ENCODE results near the gene HLA-A.
"Not testable (repeated sequence)": the region's sequence is repeated elsewhere in the genome, so short reads cannot be mapped to it uniquely, and the experiment has no call there.

HLA-A gene

GRCh38 chr6:29942275-29943052 lies at the start of gene HLA-A:
Gene HLA-A, plus strand, starts transcription at chr6:29942532. Its CDS starts 22 bp downstream, at chr6:29942554.
- peak; percentile 96 to 98 for DNase-seq

DNA sequence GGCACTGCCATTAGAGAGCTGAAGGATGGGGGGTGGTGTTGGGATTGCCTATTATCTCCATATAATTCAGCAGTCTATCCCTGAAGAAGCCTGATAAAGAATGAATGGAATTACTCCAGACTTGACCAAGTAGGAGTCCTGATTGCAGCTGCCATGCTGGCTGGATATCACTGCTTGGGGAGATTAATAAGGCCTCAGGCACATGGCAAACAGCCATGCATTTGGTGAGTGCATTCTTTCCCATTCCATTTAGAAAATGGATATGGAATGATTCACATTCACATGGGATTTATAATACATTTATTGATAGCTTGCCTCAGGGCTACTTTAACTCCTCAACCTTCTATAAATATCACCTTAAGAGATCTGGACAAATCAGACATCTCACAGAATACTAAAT lies 49.6 kb upstream of the HLA-A start:
- DNase-seq: no peak

GRCh38 chr6:29899281-29899680 lies 43.1 kb upstream of the HLA-A start:
- no peak for DNase-seq

GRCh38 chr6:29905286-29905685 lies 37.0 kb upstream of the HLA-A start:
- DNase-seq: no peak

- no peak for DNase-seq
Observed at GRCh38 chr6:29907637-29908340, 34.5 kb upstream of the HLA-A start.

DNA sequence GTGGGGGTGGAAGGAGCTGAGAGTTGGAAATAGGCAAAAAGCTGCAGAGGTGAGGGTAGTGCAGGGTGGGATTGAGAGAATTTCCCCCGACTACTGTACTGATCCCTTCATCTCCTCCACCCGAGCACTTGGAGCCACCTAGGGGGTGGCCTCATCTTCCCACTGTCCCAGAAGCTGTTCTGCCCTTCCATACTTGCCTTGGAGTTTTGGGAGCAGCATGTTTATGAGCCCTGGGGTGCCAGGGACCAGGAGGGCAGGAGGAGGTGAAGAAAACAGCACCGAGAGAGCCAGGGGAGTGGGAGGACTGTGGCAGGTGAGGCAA lies 34.0 kb upstream of the HLA-A start:
- DNase-seq: no peak

- no peak for DNase-seq
Observed at GRCh38 chr6:29908710-29909109, 33.6 kb upstream of the HLA-A start.

DNA sequence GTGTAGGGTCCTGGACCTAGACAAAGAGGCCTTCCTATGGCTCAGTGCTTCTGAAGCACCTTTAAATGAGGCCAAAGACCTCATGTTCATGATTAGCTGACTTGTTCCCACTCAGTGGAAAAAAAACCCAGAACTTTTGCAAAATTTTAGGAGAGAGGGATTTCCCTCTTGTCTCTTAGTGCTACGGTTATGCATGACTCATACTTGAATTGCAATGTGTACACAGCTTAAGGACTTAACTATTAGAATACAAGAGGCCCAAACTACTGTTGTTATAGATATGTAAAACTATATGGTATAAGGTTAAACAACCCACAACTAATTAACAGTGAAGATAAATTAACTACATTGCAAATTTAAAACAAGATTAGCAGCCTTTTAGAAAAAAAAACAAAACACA lies 32.3 kb upstream of the HLA-A start:
- DNase-seq: no peak

- no peak for DNase-seq
Observed at GRCh38 chr6:29912840-29913239, 29.5 kb upstream of the HLA-A start.

- DNase-seq: no peak
Observed at GRCh38 chr6:29916741-29917140, 25.6 kb upstream of the HLA-A start.

GRCh38 chr6:29917857-29918256 lies 24.5 kb upstream of the HLA-A start:
- DNase-seq: no peak

GRCh38 chr6:29919506-29920445 lies 22.6 kb upstream of the HLA-A start:
- no peak for DNase-seq

GRCh38 chr6:29924287-29924686 lies 18.0 kb upstream of the HLA-A start:
- DNase-seq: no peak

- DNase-seq: peak in 1 of 2 donors; percentile 35
Observed at GRCh38 chr6:29924731-29925130, 17.6 kb upstream of the HLA-A start.

GRCh38 chr6:29925321-29925720 lies 17.0 kb upstream of the HLA-A start:
- no peak for DNase-seq

DNA sequence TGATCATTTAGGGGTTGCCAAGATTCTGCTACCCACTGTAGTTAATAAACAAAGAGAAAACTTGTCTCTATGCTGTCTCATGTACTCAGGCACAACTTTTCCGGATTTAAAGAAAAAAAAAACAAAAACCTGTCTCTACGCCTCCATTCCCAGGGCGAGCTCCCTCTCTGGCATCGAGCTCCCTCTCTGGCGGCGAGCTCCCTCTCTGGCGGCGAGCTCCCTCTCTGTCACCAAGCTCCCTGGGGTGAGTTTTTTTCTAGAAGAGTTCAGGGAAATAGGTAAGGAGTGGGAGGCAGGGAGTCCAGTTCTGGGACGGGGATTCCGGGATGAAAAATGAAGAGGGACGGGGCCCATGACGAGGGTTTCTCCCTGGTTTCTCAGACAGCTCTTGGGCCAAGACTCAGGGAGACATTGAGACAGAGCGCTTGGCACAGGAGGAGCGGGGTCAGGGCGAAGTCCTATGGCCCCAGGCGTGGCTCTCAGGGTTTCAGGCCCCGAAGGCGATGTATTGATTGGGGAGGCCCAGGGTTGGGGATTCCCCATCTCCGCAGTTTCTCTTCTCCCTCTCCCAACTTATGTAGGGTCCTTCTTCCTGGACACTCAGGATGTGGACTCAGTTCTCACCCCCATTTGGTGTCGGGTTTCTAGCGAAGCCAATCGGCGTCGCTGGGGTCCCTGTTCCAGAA lies 16.5 kb upstream of the HLA-A start:
- DNase-seq: peak in 1 of 2 donors; percentile 59

DNA sequence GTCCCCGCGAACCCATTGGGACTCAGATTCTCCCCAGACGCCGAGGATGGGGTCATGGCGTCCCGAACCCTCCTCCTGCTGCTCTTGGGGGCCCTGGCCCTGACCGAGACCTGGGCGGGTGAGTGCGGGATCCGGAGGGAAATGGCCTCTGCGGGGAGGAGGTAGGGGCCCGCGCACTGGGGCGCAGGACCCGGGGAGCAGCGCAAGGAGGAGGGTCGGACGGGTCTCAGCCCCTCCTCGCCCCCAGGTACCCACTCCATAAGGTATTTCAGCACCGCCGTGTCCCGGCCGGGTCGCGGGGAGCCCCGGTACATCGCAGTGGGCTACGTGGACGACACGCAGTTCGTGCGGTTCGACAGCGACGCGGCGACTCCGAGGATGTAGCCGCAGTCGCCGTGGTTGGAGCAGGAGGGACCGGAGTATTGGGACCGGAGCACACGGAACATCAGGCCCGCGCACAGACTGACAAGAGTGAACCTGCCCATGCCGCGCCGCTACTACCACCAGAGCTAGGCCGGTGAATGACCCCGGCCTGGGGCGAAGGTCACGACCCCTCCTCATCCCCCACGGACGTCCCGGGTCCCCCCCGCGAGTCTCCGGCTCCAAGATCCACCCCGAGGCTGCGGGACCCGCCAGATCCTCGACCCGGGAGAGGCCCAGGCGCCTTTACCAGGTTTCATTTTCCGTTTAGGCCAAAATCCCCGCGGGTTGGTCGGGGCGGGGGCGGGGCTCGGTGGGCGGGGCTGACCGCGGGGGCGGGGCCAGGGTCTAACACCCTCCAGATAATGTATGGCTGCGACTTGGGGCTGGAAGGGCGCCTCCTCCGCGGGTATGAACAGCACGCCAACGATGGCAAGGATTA lies 15.7 kb upstream of the HLA-A start:
- DNase-seq: peak; percentile 93 to 94

GRCh38 chr6:29927275-29927569 lies 15.1 kb upstream of the HLA-A start:
- no peak for DNase-seq

DNA sequence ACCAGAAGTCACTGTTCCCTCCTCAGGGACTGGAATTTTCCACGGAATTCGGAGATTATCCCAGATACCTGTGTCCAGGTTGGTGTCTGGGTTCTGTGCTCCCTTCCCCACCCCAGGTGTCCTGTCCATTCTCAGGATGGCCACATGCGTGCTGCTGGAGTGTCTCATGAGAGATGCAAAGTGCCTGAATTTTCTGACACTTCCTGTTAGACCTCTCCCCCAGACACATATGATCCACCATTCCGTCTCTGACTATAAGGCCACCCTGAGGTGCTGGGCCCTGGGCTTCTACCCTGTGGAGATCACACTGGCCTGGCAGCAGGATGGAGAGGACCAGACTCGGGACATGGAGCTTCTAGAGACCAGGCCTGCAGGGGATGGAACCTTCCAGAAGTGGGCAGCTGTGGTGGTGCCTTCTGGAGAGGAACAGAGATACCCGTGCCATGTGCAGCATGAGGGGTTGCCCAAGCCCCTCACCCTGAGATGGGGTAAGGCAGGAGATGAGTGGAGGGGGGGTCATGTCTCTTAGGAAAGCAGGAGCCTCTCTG lies 14.4 kb upstream of the HLA-A start:
- no peak for DNase-seq

DNA sequence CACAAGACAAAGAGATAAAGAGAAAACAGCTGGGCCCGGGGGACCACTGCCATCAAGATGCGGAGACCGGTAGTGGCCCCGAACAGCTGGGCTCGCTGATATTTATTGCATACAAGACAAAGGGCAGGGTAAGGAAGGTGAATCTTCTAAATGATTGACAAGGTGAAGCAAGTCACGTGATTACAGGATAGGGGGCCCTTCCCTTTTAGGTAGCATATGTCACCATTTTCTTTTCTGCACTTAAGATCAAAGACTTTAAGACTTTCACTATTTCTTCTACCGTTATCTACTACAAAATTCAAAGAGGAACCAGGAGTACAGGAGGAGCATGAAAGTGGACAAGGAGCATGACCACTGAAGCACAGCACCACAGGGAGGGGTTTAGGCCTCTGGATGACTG lies 12.3 kb upstream of the HLA-A start:
- not testable (repeated sequence) for DNase-seq

DNA sequence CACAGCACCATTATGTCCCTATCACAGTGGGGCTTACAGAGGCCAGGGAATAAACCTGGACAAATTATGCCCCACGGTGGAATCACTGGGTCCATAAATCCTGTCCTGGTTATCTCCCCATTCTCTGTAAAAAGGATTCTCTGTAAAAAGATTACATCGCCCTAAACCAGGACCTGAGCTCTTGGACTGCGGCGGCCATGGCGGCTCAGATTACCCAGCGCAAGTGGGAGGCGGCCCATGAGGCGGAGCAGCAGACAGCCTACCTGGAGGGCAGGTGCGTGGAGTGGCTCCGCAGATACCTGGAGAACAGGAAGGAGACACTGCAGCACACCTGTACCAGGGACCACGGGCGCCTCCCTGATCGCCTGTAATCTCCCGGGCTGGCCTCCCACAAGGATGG lies 8.4 kb upstream of the HLA-A start:
- DNase-seq: no peak

Data from CD4-positive, alpha-beta T cell treated with Interleukin-4 for 1 hour (primary cell).